Body of pancreas (tissue), 4 donors: Measurements from ENCODE around the gene PTPRN2. TPM values are rescaled to one million over a fixed set of nuclear protein-coding genes. Genes with fewer than 3 reads are reported as not detected.
A peak's percentile ranks its signal among the peaks of the same experiment; 100 is the strongest.

Experiments
- ATAC-seq: fragments of 150-250 bp; one replicate; pipeline ENCODE4 v1.9.1; 2016
- DNase-seq, 4 donors: peaks; one replicate each; pipeline ENCODE4 v3.0.0-alpha.2; 2019
- H3K27ac ChIP-seq, 4 donors: fragments of 200-600 bp; sonication (generic); 1 replicate in 3 of 4; 2 replicates in 1 of 4; pipeline versions ENCODE4 v1.5.1 to v1.6.1; 2016 to 2019; ENCODE audit warnings: mild to moderate bottlenecking in 1 of 4, mixed read lengths in 1 of 4, moderate library complexity in 1 of 4
- H3K27me3 ChIP-seq, 2 donors: fragments of 200-600 bp; sonication (generic); one replicate each; pipeline ENCODE4 v1.6.0; 2016; ENCODE audit warnings: mild to moderate bottlenecking in 1 of 2
- H3K36me3 ChIP-seq, 2 donors: fragments of 200-600 bp; sonication (generic); replicated peaks in 1 of 2; 2 replicates each; pipeline ENCODE4 v1.5.1; 2016; ENCODE audit warnings: low read depth in 2 of 2; ENCODE audit not compliant: insufficient read depth in 1 of 2
- H3K4me1 ChIP-seq: fragments of 200-600 bp; sonication (generic); one replicate; pipeline ENCODE4 v1.6.0; 2016
- H3K4me3 ChIP-seq, 2 donors: fragments of 200-600 bp; sonication (generic); 1 replicate in 1 of 2; 2 replicates in 1 of 2; pipeline ENCODE4 v1.5.1; 2016 to 2019
- H3K9me3 ChIP-seq, 3 donors: fragments of 200-600 bp; sonication (generic); 1 replicate in 2 of 3; 2 replicates in 1 of 3; pipeline ENCODE4 v1.5.1; 2016
- CTCF ChIP-seq, 7 experiments: fragments of 450-650 bp in 4 of 7; fragments of 200-600 bp in 3 of 7; sonication (generic) in 3 of 7; IDR thresholded peaks; one replicate each; pipeline ENCODE4 v1.5.1; 2016 to 2019; ENCODE audit warnings: antibody characterized with exemption in 7 of 7
- POLR2A ChIP-seq, 3 donors: fragments of 450-650 bp; IDR thresholded peaks; one replicate each; pipeline ENCODE4 v1.6.1; 2016; ENCODE audit warnings: antibody characterized with exemption in 3 of 3, mild to moderate bottlenecking in 2 of 3
- WGBS, 2 donors: methylation state at CpG; one replicate each; pipeline ENCODE4 v1.1.5; 2017; 5-methylcytosine and 5-hydroxymethylcytosine counted together
- intact Hi-C: fragments of 100-400 bp; cut with DNase I; formaldehyde crosslinking; loops from one replicate; pipeline ENCODE4 v1.15.1; 2023
- total RNA-seq, 2 donors: library from RNA; depleted of rRNA; stranded (reverse); fragments of >200 nt; gene quantifications; one replicate each; pipeline ENCODE4 v1.1.0, GENCODE V29; 2016

Gene PTPRN2
- total RNA-seq, 2 donors from 2014 or later: 31.6 to 76.1 TPM

GRCh38 chr7:157693071-157693520 lies 894.5 kb downstream of the PTPRN2 start:
- H3K36me3 ChIP-seq: no peaks in the 10 kb centered on the region
- no peaks in the 10 kb centered on the region for H3K9me3 ChIP-seq
- H3K4me3 ChIP-seq: no peak overlapping the region
- intact Hi-C loops: no loop called here
- DNase-seq (no peak), ATAC-seq (no peak)
- no peak overlapping the region for H3K27ac ChIP-seq
- no peak for TF ChIP-seq CTCF (IDR thresholded peaks at IDR 0.05)
- peaks cover 0 to under 1% of the 10 kb centered on the region in 2 donors for H3K27me3 ChIP-seq
- H3K4me1 ChIP-seq: peaks cover 32% of the 10 kb centered on the region
- WGBS, 2 donors: 2 to 3% methylated on average over 11 to 40 of the region's 47 CpGs

DNA sequence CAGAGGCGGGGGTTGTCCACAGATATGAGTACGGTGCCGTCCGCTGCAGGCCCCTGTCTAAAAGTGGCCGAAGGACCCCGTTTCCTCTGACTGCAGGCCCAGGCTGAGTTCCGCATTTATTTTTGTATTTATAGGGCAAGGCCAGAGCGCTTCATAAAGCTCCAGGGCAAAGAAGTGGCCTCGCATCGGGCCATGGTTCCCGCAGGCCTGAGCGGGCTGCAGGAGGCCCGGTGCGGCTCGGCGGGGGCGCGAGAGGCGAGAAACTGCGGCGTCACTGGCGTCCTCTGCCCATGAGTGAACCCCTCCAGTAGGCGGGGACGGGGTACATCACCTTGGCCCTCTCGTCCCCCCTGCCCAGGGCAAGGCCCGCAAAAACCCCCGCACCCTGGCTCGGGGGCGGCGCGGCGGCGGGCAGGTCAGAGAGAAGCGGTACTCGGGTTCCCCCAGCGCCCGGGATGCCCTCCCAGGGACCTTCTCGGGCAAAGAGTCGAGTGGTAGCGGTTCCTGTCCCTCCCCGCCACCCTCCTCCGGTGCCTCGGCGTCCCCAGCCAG lies 895.1 kb downstream of the PTPRN2 start:
- intact Hi-C loops: no loop called here
- no peaks in the 10 kb centered on the region for H3K9me3 ChIP-seq
- WGBS, 2 donors: 8 to 12% methylated on average over 8 to 44 of the region's 44 CpGs
- no peak overlapping the region for H3K27ac ChIP-seq
- peaks cover 32% of the 10 kb centered on the region for H3K4me1 ChIP-seq
- ATAC-seq: no peak
- H3K36me3 ChIP-seq: no peaks in the 10 kb centered on the region
- no peak for TF ChIP-seq POLR2A (IDR thresholded peaks at IDR 0.05)
- no peak for TF ChIP-seq CTCF (IDR thresholded peaks at IDR 0.05)
- H3K4me3 ChIP-seq: no peak overlapping the region
- DNase-seq: peak in 1 of 4 donors; percentile 8
- H3K27me3 ChIP-seq: peaks cover 0 to 4% of the 10 kb centered on the region in 2 donors

- DNase-seq (peak in 1 of 4 donors; percentile 10), ATAC-seq (no peak)
- Histone ChIP-seq H3K4me1 (peaks cover 32% of the 10 kb centered on the region), H3K9me3 (no peaks in the 10 kb centered on the region), H3K36me3 (no peaks in the 10 kb centered on the region), H3K4me3 (no peak overlapping the region), H3K27me3 (peaks cover 0 to 4% of the 10 kb centered on the region in 2 donors), H3K27ac (no peak overlapping the region)
- intact Hi-C loops: no loop called here
- WGBS, 2 donors: 7 to 10% methylated on average over 18 to 47 of the region's 64 CpGs
- TF ChIP-seq POLR2A (IDR thresholded peaks at IDR 0.05) (no peak), CTCF (IDR thresholded peaks at IDR 0.05) (no peak)
Measured at GRCh38 chr7:157691586-157692459, 895.8 kb downstream of the PTPRN2 start.

GRCh38 chr7:157690833-157691585 lies 896.6 kb downstream of the PTPRN2 start:
- ATAC-seq: peak; percentile 65

More at GRCh38 chr7:157690833-157691585, 896.6 kb downstream of the PTPRN2 start:
- WGBS, 2 donors: 1 to 2% methylated on average over 25 to 71 of the region's 72 CpGs
- peak; percentile 22 to 70 (median 44) for DNase-seq
- TF ChIP-seq POLR2A (IDR thresholded peaks at IDR 0.05): no peak
- TF ChIP-seq CTCF (IDR thresholded peaks at IDR 0.05): no peak
- H3K4me3 ChIP-seq: no peak overlapping the region
- no peaks in the 10 kb centered on the region for H3K9me3 ChIP-seq
- intact Hi-C loops: no loop called here
- peaks cover 0 to 8% of the 10 kb centered on the region in 2 donors for H3K27me3 ChIP-seq
- peaks cover 32% of the 10 kb centered on the region for H3K4me1 ChIP-seq
- H3K27ac ChIP-seq: no peak overlapping the region
- H3K36me3 ChIP-seq: no peaks in the 10 kb centered on the region
